Erythroblast (primary cell): ENCODE results near the gene MRPL2.

Experiments
- DNase-seq, 2 experiments: peaks; one replicate each; lab custom pipeline; 2025; lab: John Stamatoyannopoulos, UW
- GATA1 ChIP-seq: IDR thresholded peaks from 2 replicates; pipeline ENCODE4 v1.6.1; 2011; ENCODE audit warnings: low read depth, mild to moderate bottlenecking, control low read depth, low read length, moderate library complexity
- POLR2A ChIP-seq: IDR thresholded peaks from 2 replicates; pipeline ENCODE4 v1.6.1; 2011; ENCODE audit warnings: mild to moderate bottlenecking, low read length

MRPL2 gene

DNA sequence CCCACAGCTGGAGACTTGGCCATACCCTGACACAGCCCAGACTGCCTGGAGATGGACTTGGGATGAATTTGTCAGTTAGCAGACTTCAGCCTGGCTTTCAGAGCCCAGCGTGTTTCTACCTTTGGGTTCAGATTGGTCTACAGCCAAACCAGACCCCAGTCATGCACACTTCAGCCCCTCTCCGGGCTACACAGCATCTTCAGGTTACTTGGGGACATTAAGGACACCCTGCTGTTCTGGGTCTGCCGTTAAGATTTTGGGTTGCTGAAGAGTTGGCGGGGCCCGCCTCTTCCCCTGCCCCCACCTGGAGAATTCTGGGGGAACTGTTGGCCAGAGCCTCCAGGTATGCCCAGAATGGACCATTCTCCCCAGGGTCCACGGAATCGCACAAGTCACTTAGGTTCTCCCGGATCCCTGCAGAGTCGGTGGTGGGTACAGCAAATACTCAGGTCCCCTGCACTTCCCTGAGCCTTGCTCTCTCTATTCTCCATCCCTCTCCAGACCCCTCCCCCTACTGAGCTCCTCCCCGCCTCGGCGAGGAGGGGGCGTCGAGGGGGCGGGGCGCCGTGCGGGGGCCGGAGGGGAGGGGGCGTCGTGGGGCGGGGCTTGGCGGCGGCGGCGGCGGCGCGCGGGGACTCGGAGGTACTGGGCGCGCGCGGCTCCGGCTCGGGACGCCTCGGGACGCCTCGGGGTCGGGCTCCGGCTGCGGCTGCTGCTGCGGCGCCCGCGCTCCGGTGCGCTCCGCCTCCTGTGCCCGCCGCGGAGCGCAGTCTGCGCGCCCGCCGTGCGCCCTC is 16.6 kb upstream of the MRPL2 start, which contains the start of gene PTK7:
TSS of gene PTK7 (plus strand) at position 645 of the 794 bp plus-strand sequence. CDS start 175 bp downstream, outside the sequence.
- TF ChIP-seq GATA1 (no peak), POLR2A (no peak)
- no peak for DNase-seq

DNA sequence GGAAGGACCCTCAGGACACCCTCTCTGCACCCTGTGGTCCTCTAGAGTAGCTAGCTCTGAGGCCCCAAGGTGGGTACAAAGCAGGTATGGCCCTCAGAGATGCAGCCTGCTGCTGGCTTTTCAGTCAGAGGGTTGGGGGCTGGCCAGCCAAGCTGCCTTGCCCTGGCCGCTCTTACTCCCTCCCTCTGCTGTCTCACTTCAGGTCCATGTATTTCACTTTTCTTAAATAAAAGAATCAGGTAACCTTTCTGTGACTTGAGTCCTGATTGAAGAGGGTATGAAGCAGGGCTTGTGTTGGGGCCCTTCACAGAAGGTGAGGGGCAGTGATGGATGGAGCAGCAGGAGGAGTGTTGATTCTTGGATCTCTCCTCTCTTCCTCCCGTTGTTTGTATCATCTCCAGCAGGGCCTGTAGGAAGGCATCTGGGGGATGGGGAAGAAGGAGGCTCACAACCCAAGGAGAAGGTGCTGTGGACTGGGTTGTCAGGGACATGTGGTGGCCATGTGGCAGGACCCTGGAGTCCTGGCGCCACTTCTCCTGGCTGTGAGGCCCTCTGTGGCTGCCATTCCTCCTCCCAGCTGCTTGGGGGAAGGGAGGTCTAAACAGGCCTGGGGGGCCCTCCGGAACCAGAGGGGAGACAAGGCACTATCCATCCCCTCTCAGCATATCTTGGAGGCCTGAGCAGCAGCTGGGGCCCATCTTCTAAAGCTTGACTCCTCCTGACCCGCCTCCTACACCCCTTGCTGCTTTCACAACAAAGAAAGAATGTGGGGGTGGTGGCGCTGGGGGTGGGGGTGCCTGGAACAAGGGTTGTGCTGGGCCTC is 15.8 kb upstream of the MRPL2 start:
- no peak for DNase-seq
- TF ChIP-seq GATA1 (no peak), POLR2A (no peak)

DNA sequence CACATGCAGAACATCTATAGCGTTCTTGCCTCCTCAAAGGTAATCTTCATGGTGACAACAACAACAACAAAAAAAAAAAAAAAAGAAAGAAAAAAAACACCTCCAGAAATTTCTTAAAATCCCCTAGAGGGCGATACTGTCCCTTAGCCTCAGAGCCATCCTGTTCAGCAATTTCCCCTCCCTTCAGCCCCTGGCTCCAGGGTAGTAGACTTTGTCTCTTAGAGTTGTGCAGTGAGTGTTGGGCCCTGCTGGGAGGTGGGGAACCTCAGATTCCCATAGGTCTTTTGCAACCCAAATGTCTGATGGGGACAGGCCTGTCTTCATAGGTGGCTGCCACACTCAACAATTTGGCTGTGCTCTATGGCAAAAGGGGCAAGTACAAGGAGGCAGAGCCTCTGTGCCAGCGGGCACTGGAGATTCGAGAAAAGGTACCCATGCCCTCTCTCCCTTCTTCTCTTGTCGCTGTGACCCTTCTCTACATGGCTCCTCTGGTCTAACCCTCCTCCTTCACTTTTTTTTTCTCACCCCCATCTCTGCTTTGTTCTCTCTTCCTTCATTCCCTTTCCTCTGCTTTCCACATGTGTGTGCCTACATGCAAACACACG is 10.9 kb upstream of the MRPL2 start:
- TF ChIP-seq POLR2A = no peak
- TF ChIP-seq GATA1 = no peak
- peak; percentile 64 to 72 for DNase-seq

DNA sequence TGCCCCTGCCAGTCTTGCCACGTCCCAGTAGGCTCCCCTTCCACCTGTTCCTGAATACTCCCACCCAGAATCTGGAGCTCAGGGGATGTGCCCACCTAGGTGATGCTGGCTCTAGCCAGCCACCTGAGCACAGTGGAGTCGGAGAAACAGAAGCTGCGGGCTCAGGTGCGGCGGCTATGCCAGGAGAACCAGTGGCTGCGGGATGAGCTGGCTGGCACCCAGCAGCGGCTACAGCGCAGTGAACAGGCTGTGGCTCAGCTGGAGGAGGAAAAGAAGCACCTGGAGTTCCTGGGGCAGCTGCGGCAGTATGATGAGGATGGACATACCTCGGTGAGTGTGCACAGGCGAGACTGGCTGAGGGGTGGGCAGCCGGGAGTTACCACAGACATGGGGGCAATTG is 3.6 kb upstream of the MRPL2 start:
- TF ChIP-seq POLR2A = no peak
- DNase-seq = no peak

DNA sequence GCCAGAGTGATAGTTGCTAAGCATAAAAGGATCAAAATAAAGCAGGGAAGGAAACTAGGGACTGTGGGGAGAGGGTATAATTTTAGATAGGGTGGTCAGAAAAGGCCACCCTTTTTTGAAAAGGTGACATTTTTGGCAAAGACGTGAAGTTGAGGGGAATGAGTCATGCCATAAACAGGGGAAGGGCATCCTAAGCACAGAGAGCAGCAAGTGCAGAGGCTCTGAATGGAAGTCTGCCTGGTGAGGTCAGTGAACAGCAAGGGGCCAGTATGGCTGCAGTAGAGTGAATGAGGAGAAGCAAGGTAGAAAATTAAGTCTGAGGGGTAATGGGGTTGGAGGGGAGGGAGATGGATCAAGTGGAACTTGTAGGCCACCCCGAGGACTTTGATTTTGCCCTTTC is 2.6 kb upstream of the MRPL2 start:
- TF ChIP-seq POLR2A = no peak
- no peak for TF ChIP-seq GATA1
- no peak for DNase-seq

DNA sequence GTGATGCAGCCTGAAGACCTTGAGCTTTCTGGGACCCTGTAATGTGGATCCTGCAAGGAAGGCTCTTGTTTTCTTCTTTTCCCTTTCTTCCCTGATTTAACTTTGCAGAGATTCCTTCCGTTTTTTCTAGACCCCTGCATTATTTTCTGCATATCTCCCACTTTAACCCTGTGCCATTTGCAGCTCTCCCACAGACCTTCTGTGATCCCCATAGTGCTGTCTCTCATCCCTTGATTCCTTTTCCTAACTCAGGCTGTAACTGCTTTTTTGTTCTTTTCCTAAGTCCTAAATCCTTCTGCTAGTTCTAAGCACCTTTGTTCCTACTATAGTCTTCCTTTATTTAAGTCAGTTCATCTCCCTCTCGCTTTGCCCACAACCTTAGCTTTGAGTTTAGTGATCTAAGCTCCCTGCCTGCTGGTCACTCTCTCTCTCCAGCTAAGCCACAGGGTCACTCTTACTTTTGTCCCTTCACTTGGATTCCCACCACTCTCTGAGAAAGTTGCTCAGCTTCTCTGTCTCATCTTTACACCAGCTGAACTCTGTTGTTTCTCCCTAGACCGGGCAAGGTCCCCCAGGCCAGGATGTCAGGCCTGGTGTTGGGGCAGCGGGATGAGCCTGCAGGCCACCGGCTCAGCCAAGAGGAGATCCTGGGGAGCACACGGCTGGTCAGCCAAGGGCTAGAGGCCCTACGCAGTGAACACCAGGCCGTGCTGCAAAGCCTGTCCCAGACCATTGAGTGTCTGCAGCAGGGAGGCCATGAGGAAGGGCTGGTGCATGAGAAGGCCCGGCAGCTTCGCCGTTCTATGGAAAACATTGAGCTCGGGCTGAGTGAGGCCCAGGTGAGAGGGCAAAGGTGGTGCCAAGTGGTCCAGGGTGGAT is 1.8 kb upstream of the MRPL2 start:
- TF ChIP-seq GATA1 = no peak
- TF ChIP-seq POLR2A = no peak
- no peak for DNase-seq

DNA sequence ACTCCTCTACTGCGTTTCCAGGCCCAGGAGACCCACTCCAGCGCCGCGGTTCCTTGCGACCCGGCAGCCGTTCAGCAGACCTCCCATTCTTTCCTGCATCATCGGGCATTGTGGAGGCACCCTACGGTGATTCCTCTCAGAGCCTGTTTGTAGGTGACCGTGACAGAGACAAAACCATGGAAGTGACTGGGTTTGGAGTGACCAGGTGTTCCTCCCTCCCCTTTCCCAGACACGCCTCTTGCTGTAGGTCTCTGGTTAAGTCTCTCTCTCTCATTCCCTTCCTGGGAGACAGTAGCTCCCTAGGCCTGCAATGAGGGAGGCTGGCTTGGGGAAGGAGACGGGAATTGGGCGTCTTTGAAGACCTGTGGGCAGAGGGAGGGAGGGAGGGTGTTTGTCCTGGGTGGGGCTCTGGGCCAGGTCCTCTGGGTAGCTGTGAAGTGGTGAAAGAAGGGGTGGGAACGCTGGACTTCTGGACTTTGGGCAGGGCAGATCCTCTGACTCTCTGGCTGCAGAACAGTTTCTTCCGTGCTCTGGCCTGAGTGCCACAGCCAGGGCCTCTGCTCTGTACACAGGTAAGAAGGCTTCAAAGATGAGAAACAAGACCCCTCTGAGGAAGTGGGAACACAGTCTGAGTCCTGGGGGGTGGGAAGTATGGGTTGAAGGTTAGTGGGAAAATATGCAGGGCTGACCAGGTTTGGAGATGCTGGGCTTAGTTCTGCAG is 960 bp upstream of the MRPL2 start:
- peak; percentile 33 to 55 for DNase-seq
- no peak for TF ChIP-seq POLR2A
- TF ChIP-seq GATA1 = no peak

DNA sequence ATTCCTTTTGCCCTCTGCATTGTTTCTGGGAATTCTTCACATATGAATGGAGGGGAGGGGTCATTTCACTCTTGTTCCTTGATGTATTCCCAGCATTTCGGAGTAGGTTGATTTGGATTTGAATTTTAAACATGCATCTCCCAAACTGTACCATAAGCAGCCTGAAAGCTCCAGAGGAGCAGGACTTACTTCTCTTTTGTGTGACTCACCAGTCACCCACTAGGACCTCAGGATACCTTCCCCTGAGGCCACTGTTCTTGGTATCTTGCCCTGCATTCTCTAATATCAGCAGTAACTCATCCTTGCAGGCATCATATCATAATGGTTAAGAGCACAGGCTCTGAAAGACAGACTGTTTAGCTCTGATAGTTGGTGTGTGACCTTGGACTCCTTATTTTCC is 703 bp downstream of the MRPL2 start:
- TF ChIP-seq GATA1 = no peak
- TF ChIP-seq POLR2A = no peak
- DNase-seq = peak; percentile 71 to 89

DNA sequence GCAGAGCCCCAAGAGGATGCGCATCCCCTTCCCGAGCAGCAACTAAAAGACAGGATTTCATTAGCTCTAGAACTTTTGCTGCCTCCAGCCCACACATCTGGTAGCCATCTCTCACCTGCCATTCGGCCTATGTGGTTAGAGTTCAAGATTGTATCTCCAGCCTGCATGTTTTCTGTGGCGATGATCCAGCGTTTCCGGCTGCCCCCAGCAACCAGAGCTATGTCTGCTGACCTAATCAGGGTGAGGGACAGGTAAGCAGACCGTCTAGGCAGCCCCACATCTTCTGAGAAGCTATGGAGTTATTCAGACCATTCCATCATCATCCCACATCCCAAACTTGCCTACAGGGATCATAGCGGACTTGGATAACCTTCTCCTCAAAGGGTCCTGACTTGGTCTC is 3.3 kb downstream of the MRPL2 start:
- no peak for DNase-seq
- TF ChIP-seq POLR2A (no peak), GATA1 (no peak)

DNA sequence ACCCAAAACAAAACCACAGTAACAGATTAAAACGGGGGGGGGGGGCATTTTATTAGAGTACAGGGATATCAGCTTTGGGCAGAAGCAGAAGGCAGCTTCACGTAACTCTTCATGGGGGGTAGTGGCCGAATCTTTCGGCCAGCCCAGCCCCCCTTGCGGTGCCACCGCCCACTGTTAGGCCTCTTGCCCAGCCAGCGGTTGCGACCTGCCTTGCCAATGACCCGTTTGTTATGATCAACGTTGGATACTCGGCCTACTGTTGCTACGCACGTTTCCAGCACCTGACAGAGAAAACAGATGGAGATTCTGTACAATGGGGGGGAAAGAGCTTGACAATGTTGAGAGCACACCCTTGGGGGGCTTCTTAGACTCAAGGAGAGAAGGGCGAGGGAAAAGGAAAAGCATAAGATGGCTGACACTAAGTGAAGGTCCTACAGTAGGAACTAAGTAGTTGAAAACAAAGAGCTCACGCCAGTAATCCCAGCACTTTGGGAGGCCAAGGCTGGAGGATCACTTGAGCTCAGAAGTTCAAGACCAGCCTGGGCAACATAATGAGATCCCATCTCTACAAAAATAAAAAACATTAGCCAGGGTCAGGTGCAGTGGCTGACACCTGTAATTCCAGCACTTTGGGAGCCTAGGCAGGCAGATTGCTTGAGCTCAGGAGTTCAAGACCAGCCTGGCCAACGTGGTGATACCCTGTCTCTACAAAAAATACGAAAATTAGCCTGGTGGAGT is 4.9 kb downstream of the MRPL2 start:
- TF ChIP-seq POLR2A (no peak), GATA1 (no peak)
- peak; percentile 44 to 48 for DNase-seq

DNA sequence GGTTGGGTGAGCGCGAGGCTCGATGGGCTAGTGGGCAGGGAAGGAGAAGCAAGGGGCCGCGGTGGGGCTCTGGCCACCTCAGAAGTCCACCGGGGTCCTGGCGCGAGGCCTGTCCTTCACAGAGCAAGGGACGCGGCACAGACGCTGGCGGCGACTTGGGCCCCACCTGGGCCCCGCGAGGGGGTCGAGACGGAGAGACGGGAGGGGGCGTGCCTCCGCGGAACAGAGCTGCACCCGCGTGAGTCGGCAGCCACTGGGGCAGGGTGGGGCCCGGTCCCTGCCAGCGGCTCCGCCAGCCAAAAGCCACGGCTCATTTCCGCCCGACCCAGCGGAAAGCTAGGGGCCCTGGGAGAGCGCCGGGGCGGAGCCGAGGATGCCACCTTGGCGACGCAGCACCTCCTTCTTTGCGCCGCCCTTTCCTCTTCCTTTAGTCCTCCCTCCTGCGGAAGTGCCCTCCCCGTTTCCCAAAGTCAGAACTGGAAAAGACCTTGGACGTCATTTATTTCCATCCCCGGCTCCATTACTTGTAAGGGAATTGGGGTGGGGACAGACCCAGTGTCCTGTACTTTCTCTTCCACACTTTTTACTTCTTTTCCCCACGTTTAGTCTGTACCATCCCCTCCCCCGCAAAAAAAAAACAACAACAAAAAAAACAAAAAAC is 5.6 kb downstream of the MRPL2 start, which contains the start of gene CUL7:
TSS of gene CUL7 (minus strand) at position 307 of the 661 bp plus-strand sequence. CDS start 1,063 bp downstream, outside the sequence.
- peak; percentile 93 to 96 for DNase-seq
- TF ChIP-seq POLR2A = peak; percentile 88
- TF ChIP-seq GATA1 = no peak
